NCI-H2227 (cell line): ENCODE measurements around the gene KCNQ1.

Source experiments
- DNase-seq: peaks from one replicate; lab custom pipeline; 2025; ENCODE audit not compliant: unreplicated experiment; lab: John Stamatoyannopoulos, UW

The KCNQ1 gene

GRCh38 chr11:2693271-2694261 lies 248.8 kb downstream of the KCNQ1 start:
- DNase-seq = no peak

- no peak for DNase-seq
These were observed 249.7 kb downstream of the KCNQ1 start for GRCh38 chr11:2694495-2694894.

- no peak for DNase-seq
These were observed 250.5 kb downstream of the KCNQ1 start for GRCh38 chr11:2694995-2695939.

- DNase-seq = no peak
These were observed 251.6 kb downstream of the KCNQ1 start for GRCh38 chr11:2696455-2696854.

- DNase-seq = no peak
These were observed 253.1 kb downstream of the KCNQ1 start for GRCh38 chr11:2697866-2698265.

- DNase-seq = no peak
These were observed 253.8 kb downstream of the KCNQ1 start for GRCh38 chr11:2698386-2699184.

GRCh38 chr11:2699185-2699530 lies 254.3 kb downstream of the KCNQ1 start:
- DNase-seq = peak; percentile 31

DNA sequence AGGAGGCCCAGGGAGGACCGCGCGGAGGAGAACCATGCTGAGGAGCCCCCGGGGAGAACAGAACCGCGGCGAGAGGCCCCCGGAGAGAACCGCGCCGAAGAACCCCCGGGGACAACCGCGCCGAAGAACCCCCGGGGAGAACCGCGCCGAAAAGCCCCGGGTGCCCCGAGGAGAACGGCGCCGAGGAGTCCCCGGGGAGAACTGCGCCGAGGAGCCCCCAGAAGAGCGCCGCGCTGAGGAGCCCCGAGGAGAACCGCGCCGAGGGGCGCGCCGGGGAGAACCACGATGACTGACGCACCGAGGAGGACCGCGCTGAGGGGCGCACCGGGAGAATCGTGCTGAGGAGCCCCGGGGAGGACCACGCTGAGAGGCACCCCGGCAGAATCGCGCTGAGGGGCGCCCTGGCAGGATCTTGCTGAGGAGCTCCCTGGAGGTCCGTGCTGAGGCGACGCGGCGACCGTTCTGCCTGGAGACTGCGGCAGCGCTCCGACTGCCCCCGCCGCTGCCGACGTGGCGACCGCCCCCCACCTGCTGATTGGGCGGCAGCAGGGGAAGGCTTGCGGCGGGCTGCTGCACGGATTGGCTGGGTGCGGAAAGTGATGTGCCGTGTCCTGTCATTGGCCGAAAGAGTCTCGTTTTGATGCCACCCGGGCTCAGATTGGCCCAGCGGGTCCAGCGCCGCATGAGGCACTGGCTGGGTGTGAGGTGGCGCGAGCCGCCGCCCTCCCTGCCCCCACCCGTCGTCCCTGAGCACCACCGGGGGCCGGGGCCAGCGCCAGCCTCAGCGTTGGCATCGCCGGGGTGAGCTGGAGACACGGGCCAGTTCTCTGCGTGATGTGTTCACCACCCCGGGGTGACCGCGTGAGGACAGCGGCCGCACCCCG lies 255.0 kb downstream of the KCNQ1 start, which contains the start of gene KCNQ1OT1:
TSS of gene KCNQ1OT1 (minus strand) at position 464 of the 884 bp plus-strand sequence.
- DNase-seq = peak; percentile 93

DNA sequence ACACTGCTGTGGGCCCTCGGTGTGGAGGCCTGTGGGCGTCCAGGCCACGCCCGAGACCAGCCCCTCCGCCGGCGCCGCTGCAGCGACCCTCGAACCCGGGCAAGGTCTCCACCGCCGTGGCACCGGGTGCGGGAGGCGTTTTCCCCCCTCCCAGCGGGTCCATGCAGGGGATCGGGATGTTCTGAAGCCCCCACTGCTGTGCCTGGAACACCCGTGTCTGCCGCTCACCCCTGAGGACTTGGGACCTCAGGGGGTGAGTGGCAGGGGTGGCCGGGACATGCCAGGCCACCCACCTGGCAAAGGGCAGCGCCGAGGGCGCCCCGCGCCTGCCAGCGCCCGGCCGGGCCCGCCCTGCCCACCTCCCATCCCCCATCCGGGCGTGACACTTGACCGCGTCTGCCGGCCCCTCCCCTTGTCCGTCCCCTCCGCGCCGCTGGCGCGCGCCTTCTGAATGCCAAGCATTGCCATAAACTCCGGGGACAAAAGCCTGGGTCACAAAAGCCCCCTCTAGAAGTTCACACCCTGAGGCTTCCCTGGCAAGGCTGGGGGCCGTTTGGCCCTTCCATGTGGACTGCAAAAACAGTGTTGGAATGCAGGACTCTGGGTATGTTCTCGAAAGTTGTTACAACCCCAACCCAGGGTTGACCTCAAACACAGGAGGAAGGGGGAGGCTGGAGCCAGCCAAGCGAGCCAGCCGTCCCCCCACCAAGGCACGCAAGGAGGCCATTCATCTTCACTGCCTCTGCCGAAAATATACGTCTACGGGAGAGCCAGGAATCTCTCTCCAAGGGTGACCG lies 255.8 kb downstream of the KCNQ1 start:
- peak; percentile 63 for DNase-seq

GRCh38 chr11:2701230-2701629 lies 256.4 kb downstream of the KCNQ1 start:
- no peak for DNase-seq

DNA sequence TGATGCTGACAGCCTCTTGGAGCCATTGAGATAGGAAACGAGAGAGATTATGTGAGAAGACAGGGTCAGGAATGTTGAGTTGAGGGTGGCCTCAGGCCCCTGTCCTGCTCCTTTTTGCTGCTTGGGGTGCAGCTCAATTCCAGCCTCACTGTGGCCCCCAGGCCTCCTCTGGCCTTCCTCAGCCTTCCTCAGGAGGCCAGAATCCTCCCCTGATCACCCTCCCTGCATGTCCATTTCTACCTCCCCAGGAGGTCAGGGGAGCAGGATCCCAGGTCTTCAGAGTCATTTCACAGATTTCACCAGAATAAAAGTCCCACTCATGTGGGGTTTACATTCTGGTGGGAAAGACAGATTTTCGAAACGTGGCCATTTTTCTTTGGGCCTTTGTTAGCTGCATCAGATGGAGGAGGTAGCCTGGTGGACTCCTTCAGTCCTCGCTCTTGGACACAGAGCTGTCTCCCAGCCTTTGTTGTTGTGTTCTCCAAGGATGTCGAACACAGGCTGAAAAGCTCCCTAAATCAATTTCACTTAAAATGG lies 257.2 kb downstream of the KCNQ1 start:
- no peak for DNase-seq

DNA sequence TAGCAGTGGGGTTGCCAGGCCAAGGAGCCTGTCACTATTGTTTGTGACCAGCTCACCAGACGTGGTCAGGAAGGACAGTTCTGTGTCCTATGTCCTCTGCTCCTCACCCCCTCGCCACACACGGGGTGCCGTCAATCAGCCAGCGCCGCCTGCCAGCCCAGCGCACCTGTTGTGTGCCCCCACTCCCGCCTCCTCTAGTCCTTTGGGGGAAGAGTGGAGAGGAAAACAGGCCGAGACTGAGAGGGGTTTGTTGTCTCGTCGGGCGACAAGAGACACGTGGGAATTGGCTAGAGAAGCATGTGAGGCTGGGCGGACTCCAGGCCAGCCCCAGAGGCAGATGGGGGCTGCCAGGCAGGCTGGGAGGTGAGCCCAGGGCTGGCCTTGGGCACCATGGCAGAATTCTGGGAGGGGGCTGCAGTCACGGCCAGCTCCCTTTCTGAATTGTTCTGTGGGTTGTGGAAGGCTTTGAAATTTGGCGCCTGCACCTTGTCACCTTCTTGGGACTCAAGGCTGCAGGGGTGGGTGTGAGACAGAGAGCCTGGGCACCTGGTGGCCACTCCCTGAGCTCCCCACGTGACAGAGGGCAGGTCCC lies 258.1 kb downstream of the KCNQ1 start:
- no peak for DNase-seq

GRCh38 chr11:2703363-2704141 lies 258.7 kb downstream of the KCNQ1 start:
- peak; percentile 30 for DNase-seq

- no peak for DNase-seq
These were observed 259.5 kb downstream of the KCNQ1 start for GRCh38 chr11:2704356-2704755.

DNA sequence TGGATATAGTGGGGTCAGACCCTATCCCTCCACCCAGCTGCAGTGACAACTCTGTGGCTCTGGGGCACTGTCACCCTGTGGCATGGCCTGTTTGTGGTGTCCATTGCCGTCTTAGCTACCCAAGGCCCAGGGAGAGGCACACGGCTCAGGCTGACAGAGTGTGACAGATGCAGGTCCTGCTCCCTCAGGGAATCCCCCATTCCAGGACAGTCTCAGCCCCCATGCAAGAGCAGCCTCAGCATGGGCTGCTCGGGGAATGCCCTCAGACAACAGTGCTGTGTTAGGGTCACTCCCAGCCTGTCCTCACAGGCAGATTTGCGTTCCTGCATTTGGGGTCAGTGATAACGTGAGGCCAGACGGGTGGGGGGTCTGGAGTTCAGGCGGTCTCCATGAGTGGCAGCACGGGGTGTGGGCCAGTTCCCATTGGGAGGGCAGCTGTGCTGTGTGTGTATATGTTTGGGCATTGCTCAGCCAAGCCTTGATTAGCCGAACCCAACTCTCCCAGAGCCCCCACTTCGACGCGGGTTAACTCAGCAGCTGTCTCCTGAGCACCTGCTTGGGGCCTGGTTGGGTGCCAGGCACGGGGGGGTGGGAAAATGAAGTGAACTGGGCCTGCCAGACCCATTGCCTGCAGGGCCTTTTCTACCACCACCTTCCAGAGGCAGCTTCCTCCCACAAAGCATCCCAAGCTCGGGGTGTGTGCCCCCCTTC lies 260.2 kb downstream of the KCNQ1 start:
- no peak for DNase-seq

DNA sequence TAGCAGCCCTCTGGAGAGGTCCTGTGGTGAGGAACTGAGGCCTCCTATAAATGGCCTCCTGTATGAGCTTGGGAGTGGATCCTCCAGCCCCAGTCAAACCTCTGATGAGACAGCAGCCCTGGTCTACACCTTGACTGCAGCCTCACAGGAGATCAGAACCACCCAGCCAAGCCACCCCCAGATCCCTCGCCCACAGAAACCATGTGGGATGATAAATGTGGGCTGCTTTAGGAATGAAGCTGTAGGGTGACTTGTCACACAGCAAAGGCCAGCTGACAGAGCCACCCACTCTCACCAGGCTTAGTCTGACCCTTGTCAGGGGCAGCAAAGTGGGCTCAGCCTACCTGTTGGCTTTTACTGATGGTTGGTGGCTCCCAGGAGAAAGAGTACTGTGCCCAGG lies 261.5 kb downstream of the KCNQ1 start:
- DNase-seq = no peak

DNA sequence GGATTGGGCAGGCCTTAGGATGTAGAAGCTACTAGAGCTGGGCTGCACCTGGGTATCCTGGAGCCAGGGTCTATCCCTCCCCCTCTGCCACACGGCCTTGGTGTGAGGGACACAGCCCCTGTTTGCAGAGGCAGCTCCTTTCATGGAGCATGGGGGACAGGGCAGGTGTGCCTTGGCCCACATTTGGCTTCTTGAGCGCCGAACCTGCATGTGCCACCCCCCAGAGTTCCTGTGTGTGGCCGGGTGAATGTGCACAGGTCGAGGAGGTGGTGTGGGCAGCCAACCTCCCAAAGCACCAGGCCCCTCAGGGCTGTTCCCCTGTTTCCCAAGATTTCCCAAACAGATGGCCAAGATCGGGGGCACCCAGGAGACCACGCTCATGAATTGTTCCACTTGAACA lies 262.9 kb downstream of the KCNQ1 start:
- DNase-seq = no peak
